ENCODE results near the gene MAP3K10. TPM values are rescaled to one million over a fixed set of nuclear protein-coding genes. Genes with fewer than 3 reads are reported as not detected.

The MAP3K10 gene
- total RNA-seq, 1 donor: 8.0 TPM

GRCh38 chr19:40234429-40235237, 43.4 kb downstream of the MAP3K10 start:
- DNase-seq (ENCODE audit: low read depth): no peak
- H3K4me3 ChIP-seq (ENCODE audit: low read depth, low read length): no peak overlapping the region
- no peak for TF ChIP-seq CTCF (IDR thresholded peaks at IDR 0.05; ENCODE audit: insufficient read depth, low read length)

DNA sequence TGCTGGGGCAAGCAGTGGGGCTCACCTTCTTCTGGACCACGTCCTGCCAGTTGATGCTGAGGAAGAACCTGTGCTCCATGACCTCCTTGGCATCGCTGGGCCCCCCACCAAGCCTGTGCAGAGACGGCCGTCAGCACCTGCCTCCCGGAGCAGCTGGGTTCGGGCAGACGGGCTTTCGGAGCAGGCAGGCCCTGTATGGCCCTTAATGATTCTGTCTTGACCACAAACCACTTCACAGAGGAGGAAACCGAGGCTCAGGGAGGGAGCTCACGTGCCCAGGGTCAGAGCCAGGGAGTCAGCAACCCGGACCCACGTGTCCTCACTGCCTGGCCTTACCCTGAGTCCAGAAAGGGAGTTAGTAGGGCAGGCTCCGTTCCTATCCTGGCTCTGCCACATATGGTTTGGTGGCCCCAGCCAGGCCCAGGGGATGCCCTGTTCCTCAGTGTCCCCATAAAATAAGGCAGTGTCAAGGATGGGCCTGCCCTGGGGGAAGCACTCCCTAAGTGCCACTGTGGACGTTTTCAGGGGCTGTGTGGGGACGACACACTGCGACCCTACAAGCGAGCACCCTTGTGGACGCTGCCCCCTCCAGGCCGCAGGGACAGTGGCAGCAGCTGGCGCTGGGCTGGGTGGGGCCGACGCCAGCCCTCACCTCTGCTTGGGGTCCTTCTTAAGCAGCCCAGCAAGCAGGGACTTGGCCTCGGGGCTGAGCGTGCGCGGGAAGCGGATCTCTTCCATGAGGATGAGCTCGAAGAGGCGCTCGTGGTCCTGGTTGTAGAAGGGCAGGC, 44.2 kb downstream of the MAP3K10 start:
- H3K4me3 ChIP-seq (ENCODE audit: low read depth, low read length): no peak overlapping the region
- TF ChIP-seq CTCF (IDR thresholded peaks at IDR 0.05; ENCODE audit: insufficient read depth, low read length): no peak
- no peak for DNase-seq (ENCODE audit: low read depth)

DNA sequence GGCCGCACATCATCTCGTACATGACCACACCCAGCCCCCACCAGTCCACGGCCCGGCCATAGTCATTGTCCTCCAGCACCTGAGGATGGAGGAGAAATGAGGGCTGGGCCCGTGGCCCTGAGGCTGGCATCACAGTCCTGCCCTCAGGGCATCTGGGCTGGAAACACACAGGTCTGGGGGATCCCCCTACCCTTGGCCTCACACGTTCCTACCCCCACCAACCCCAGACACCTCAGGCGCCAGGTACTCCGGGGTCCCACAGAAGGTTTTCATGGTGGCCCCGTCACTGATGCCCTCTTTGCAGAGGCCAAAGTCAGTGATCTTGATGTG, 44.8 kb downstream of the MAP3K10 start:
- no peak for TF ChIP-seq CTCF (IDR thresholded peaks at IDR 0.05; ENCODE audit: insufficient read depth, low read length)
- no peak overlapping the region for H3K4me3 ChIP-seq (ENCODE audit: low read depth, low read length)
- DNase-seq (ENCODE audit: low read depth): no peak

DNA sequence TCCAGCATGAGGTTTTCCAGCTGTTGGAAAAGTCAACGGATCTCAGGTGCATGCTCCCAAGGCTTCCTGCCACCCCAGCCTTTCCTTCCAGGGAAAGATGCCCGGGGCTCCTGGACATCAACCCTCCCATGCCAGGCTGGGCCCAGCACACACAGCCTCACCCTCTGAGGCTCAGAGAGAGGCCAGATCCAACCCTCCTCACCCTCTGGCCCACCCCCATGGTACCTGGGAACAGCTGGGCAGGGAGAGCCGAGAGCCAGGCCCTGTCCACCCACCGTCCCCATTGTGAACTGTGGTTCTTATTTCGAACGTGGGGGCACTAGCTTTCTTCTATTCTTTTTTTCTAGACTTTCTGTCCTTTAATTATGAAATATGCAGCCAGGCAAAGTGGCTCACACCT, 45.1 kb downstream of the MAP3K10 start:
- no peak overlapping the region for H3K4me3 ChIP-seq (ENCODE audit: low read depth, low read length)
- TF ChIP-seq CTCF (IDR thresholded peaks at IDR 0.05; ENCODE audit: insufficient read depth, low read length): no peak
- DNase-seq (ENCODE audit: low read depth): no peak

- DNase-seq (ENCODE audit: low read depth): no peak
Observed at GRCh38 chr19:40237791-40238190, 46.6 kb downstream of the MAP3K10 start.

DNA sequence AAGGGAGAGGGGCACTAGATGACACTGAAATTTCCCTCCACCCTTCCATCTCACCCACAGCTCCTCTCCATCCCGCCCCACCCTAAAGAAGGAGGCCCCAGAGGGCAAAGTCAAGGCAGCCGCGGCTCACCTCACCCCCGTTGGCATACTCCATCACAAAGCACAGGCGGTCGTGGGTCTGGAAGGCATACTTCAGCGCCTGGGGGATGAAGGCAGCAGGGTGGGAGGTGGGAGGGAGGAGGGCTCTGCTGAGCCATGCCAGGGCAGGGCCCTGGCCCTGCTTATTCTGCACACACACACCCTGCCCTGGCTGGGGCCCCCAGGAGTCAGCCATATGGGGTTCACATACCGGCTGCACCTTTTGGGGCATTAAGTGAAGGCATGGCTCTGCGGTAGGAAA, 47.5 kb downstream of the MAP3K10 start:
- H3K4me3 ChIP-seq (ENCODE audit: low read depth, low read length): no peak overlapping the region
- DNase-seq (ENCODE audit: low read depth): no peak
- no peak for TF ChIP-seq CTCF (IDR thresholded peaks at IDR 0.05; ENCODE audit: insufficient read depth, low read length)

More at GRCh38 chr19:40237791-40238190, 46.6 kb downstream of the MAP3K10 start:
- H3K4me3 ChIP-seq (ENCODE audit: low read depth, low read length): no peak overlapping the region
- no peak for TF ChIP-seq CTCF (IDR thresholded peaks at IDR 0.05; ENCODE audit: insufficient read depth, low read length)
